Endodermal cell (in vitro differentiated cells): Measurements from ENCODE around the gene MLST8. TPM values are rescaled to one million over a fixed set of nuclear protein-coding genes. Genes with fewer than 3 reads are reported as not detected.

Experiments used
- DNase-seq: peaks from one replicate; pipeline ENCODE4 v3.0.0-alpha.2; 2017
- H3K27ac ChIP-seq: 2 replicates; pipeline ENCODE4 v1.5.1; 2013; ENCODE audit warnings: mild to moderate bottlenecking, low read depth, low read length, moderate library complexity
- H3K27me3 ChIP-seq: 2 replicates; pipeline ENCODE4 v1.6.1; 2013; ENCODE audit warnings: mild to moderate bottlenecking, low read length, moderate library complexity; ENCODE audit not compliant: insufficient read depth, control insufficient read depth, poor library complexity, severe bottlenecking
- H3K36me3 ChIP-seq: 2 replicates; pipeline ENCODE4 v1.7.0; 2013; ENCODE audit warnings: mild to moderate bottlenecking, low read length, moderate library complexity; ENCODE audit not compliant: control insufficient read depth, insufficient read depth
- H3K4me1 ChIP-seq: one replicate; pipeline ENCODE4 v1.7.0; 2013; ENCODE audit warnings: low read length; ENCODE audit not compliant: control insufficient read depth, insufficient read depth
- H3K4me3 ChIP-seq: 2 replicates; pipeline ENCODE4 v1.5.1; 2013; ENCODE audit warnings: mild to moderate bottlenecking, low read length, moderate library complexity
- H3K9ac ChIP-seq: 2 replicates; pipeline ENCODE4 v1.6.1; 2013; ENCODE audit warnings: mild to moderate bottlenecking, low read length, moderate library complexity; ENCODE audit not compliant: poor library complexity, severe bottlenecking; ENCODE audit errors: extremely low read depth
- H3K9me3 ChIP-seq: 2 replicates; pipeline ENCODE4 v1.6.1; 2013; ENCODE audit warnings: mild to moderate bottlenecking, low read length, moderate library complexity; ENCODE audit not compliant: control insufficient read depth
- H3K27ac Mint-ChIP-seq: 2 replicates; pipeline ENCODE4 v1.8.0; 2020; ENCODE audit warnings: mixed read lengths
- H3K27me3 Mint-ChIP-seq: 2 replicates; pipeline ENCODE4 v1.8.0; 2021; ENCODE audit warnings: mild to moderate bottlenecking, mixed read lengths; ENCODE audit not compliant: insufficient read depth
- H3K36me3 Mint-ChIP-seq: 2 replicates; pipeline ENCODE4 v1.8.0; 2020; ENCODE audit warnings: low read depth, mixed read lengths
- H3K4me1 Mint-ChIP-seq: 2 replicates; pipeline ENCODE4 v1.8.0; 2020; ENCODE audit warnings: mixed read lengths
- H3K4me3 Mint-ChIP-seq: 2 replicates; pipeline ENCODE4 v1.8.0; 2020; ENCODE audit warnings: mild to moderate bottlenecking, moderate library complexity, mixed read lengths
- H3K9me3 Mint-ChIP-seq: 2 replicates; pipeline ENCODE4 v1.8.0; 2020; ENCODE audit warnings: mild to moderate bottlenecking, mixed read lengths
- WGBS, 2 experiments: methylation state at CpG; one replicate each; pipeline versions ENCODE4 v1.1.5 to v1.1.7; 2013; ENCODE audit warnings: missing lambda C conversion rate in 2 of 2, mixed read lengths in 1 of 2; ENCODE audit not compliant: insufficient coverage in 1 of 2, insufficient read length in 1 of 2; 5-methylcytosine and 5-hydroxymethylcytosine counted together
- total RNA-seq, 2 donors: library from RNA; stranded (reverse); fragmentation: NEBNext Ultra II Directional in 1 of 2; extraction: Animal tissue kit (Norgen Biotek cat#: 25700) in 1 of 2; gene quantifications; 2 replicates in 1 of 2; 3 replicates in 1 of 2; pipeline ENCODE4 v1.2.1, GENCODE V29; 2021
- TF ChIP-seq, protein P1 (sequence below): fragments of 200-600 bp; sonication (generic); conservative IDR thresholded peaks from 2 replicates; pipeline ENCODE4 v1.5.0; 2021; ENCODE audit warnings: antibody characterized with exemption, mild to moderate bottlenecking

MLST8 gene
- total RNA-seq, 2 donors from 2014 or later: 60.3 to 70.8 TPM

DNA sequence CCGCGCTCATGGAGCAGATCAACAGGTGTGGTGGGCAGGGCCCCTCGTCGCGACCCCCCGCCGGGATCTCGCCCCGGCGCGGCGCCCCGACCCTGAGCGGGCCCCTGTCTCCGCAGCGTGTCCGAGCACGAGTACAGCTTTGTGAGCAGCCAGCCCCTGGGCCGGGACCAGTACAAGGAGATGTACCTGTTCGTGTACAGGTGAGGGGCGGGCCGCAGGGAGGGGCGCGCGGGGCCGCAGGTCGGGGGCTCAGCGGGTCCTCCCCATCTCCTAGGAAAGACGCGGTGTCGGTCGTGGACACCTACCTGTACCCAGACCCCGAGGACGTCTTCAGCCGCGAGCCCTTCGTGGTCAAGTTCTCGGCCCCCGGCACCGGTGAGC, 31.8 kb downstream of the MLST8 start:
- TF ChIP-seq, protein P1, sequence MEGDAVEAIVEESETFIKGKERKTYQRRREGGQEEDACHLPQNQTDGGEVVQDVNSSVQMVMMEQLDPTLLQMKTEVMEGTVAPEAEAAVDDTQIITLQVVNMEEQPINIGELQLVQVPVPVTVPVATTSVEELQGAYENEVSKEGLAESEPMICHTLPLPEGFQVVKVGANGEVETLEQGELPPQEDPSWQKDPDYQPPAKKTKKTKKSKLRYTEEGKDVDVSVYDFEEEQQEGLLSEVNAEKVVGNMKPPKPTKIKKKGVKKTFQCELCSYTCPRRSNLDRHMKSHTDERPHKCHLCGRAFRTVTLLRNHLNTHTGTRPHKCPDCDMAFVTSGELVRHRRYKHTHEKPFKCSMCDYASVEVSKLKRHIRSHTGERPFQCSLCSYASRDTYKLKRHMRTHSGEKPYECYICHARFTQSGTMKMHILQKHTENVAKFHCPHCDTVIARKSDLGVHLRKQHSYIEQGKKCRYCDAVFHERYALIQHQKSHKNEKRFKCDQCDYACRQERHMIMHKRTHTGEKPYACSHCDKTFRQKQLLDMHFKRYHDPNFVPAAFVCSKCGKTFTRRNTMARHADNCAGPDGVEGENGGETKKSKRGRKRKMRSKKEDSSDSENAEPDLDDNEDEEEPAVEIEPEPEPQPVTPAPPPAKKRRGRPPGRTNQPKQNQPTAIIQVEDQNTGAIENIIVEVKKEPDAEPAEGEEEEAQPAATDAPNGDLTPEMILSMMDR: no peak
- Histone ChIP-seq H3K9ac (no peak overlapping the region), H3K27me3 (peaks cover 25% of the 10 kb centered on the region), H3K4me3 (peak overlapping the region; percentile 56), H3K9me3 (no peaks in the 10 kb centered on the region), H3K27ac (no peak overlapping the region), H3K36me3 (peaks cover 10% of the 10 kb centered on the region), H3K4me1 (no peaks in the 10 kb centered on the region)
- no peak overlapping the region for H3K27ac Mint-ChIP-seq
- H3K4me1 Mint-ChIP-seq: no peaks in the 10 kb centered on the region
- no peaks in the 10 kb centered on the region for H3K9me3 Mint-ChIP-seq
- H3K36me3 Mint-ChIP-seq: peaks cover 13% of the 10 kb centered on the region
- DNase-seq: no peak
- peaks cover 22% of the 10 kb centered on the region for H3K27me3 Mint-ChIP-seq
- WGBS, 2 experiments: 10 to 13% methylated on average over 10 to 40 of the region's 40 CpGs
- peak overlapping the region; percentile 38 for H3K4me3 Mint-ChIP-seq

GRCh38 chr16:2237493-2238149, 32.4 kb downstream of the MLST8 start:
- peak overlapping the region; percentile 38 for H3K4me3 Mint-ChIP-seq
- no peaks in the 10 kb centered on the region for H3K9me3 Mint-ChIP-seq
- Histone ChIP-seq H3K27ac (no peak overlapping the region), H3K9ac (no peak overlapping the region), H3K36me3 (peaks cover 15% of the 10 kb centered on the region), H3K9me3 (no peaks in the 10 kb centered on the region), H3K4me3 (no peak overlapping the region), H3K4me1 (no peaks in the 10 kb centered on the region), H3K27me3 (peaks cover 25% of the 10 kb centered on the region)
- peak; percentile 79 for DNase-seq
- H3K27me3 Mint-ChIP-seq: peaks cover 22% of the 10 kb centered on the region
- TF ChIP-seq, protein P1: no peak
- H3K4me1 Mint-ChIP-seq: no peaks in the 10 kb centered on the region
- H3K27ac Mint-ChIP-seq: no peak overlapping the region
- H3K36me3 Mint-ChIP-seq: peaks cover 18% of the 10 kb centered on the region
- WGBS, 2 experiments: 23 to 47% methylated on average over 34 to 65 of the region's 65 CpGs

DNA sequence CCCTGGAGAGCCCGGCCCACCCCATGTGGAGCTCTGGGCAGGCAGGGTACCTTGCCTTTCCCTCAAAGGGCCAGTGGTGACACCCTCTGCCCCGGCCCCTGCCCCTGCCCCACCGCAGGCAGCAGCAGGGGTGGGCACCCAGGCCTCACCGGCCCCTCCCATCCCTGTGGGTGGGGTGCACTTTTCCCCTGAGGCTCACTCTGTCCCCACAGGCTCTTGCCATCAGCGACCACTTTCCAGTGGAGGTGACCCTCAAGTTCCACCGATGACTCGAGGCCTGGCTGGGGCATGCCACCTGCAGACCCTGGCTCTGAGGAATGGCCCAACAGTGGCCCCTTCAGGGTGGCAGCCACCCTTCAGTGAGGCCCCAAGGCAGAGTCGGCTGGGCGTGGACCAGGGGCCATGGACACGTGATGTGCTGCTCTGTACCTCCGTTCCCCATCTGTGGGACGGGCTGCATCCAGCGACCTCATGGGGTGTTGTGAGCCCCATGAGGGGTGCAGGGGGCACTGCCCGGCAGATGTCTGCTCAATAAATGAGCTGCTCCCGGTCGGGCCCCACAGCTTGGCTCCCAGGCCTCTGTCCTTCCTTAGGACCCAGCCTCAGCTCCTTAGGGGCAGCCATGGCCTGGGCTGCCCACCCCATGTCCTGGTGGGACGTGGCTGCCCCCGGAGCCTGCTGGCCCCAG, 33.0 kb downstream of the MLST8 start:
- no peak overlapping the region for H3K27ac ChIP-seq
- H3K4me3 Mint-ChIP-seq: no peak overlapping the region

More for the DNA sequence above, 33.0 kb downstream of the MLST8 start:
- no peak overlapping the region for H3K9ac ChIP-seq
- H3K9me3 Mint-ChIP-seq: no peaks in the 10 kb centered on the region
- peaks cover 25% of the 10 kb centered on the region for H3K27me3 ChIP-seq
- WGBS, 2 experiments: 71 to 75% methylated on average over 10 to 18 of the region's 18 CpGs
- no peaks in the 10 kb centered on the region for H3K4me1 ChIP-seq
- no peak overlapping the region for H3K4me3 ChIP-seq
- peaks cover 22% of the 10 kb centered on the region for H3K27me3 Mint-ChIP-seq
- H3K4me1 Mint-ChIP-seq: no peaks in the 10 kb centered on the region
- DNase-seq: no peak
- H3K27ac Mint-ChIP-seq: no peak overlapping the region
- H3K9me3 ChIP-seq: no peaks in the 10 kb centered on the region
- TF ChIP-seq, protein P1: no peak
- peaks cover 17% of the 10 kb centered on the region for H3K36me3 ChIP-seq
- H3K36me3 Mint-ChIP-seq: peaks cover 20% of the 10 kb centered on the region
